A673 (cell line): ENCODE results near the gene RNF167.

Source experiments
- EZH2 ChIP-seq: fragments of 200-600 bp; sonication (generic); IDR thresholded peaks from 2 replicates; pipeline ENCODE4 v1.6.1; 2017; ENCODE audit warnings: borderline replicate concordance, low read depth, mild to moderate bottlenecking, mixed read lengths, antibody characterized with exemption, low read length; ENCODE audit not compliant: poor library complexity, severe bottlenecking
- TF ChIP-seq, protein P1 (sequence below): fragments of 300-800, 200-600 bp; sonication (generic); conservative IDR thresholded peaks from 2 replicates; pipeline ENCODE4 v1.5.1; 2017; ENCODE audit warnings: low read depth, mild to moderate bottlenecking, antibody characterized with exemption, low read length, moderate library complexity, mixed read lengths

DNA sequence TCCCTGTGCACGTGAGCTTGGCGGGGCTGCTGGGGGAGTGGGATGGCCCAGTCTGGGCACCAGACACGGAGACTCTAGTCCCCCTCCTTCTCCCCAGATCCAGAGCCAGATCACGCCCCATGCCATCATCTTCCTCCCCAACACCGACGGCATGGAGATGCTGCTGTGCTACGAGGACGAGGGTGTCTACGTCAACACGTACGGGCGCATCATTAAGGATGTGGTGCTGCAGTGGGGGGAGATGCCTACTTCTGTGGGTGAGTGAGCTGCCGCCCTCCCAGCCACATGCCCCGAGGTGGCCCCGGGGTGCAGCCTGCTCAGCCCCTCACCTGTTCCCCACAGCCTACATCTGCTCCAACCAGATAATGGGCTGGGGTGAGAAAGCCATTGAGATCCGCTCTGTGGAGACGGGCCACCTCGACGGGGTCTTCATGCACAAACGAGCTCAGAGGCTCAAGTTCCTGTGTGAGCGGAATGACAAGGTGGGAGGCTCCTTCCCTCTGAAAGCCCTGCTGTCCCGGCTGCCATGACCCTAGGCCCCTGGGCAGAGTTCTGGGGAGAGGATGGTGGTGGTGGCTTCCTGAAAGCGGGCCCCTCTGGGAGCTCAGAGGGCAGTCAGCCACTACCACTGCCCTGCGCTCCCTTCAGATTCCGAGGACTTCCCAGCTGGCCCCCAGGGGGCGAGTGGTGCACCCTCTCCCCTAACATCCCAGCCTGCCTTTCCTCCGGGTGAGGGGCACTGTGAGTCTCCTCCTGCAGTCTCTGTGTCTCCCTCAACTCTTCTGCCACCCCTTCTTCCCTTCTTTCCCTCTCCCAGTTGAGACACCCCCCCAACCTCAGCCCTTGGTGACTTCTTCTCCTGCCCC is 43.5 kb upstream of the RNF167 start:
- TF ChIP-seq, protein P1, sequence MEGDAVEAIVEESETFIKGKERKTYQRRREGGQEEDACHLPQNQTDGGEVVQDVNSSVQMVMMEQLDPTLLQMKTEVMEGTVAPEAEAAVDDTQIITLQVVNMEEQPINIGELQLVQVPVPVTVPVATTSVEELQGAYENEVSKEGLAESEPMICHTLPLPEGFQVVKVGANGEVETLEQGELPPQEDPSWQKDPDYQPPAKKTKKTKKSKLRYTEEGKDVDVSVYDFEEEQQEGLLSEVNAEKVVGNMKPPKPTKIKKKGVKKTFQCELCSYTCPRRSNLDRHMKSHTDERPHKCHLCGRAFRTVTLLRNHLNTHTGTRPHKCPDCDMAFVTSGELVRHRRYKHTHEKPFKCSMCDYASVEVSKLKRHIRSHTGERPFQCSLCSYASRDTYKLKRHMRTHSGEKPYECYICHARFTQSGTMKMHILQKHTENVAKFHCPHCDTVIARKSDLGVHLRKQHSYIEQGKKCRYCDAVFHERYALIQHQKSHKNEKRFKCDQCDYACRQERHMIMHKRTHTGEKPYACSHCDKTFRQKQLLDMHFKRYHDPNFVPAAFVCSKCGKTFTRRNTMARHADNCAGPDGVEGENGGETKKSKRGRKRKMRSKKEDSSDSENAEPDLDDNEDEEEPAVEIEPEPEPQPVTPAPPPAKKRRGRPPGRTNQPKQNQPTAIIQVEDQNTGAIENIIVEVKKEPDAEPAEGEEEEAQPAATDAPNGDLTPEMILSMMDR = no peak
- TF ChIP-seq EZH2 = no peak
